ENCODE data around the gene HCN4.

DNA sequence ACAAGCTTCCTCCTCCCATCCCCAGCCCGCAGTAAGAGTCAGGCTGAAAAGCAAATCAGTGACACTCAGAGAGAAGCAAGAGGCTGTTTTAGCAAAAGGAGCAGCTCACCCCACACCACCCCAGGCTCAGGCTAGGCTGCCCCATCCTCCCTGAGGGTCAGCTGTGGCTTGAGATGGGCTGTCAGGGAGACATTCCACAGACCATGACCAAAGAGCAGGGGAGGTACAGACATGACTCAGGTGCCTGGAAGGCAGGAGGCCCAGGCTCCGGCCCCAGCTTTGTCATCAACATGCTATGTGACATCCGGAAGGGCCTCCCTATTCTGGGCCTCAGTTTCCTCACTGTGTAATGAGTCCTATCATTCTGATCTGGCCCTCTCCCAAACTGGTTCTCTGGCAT is 24.7 kb downstream of the HCN4 start:
- TF ChIP-seq, protein P1, sequence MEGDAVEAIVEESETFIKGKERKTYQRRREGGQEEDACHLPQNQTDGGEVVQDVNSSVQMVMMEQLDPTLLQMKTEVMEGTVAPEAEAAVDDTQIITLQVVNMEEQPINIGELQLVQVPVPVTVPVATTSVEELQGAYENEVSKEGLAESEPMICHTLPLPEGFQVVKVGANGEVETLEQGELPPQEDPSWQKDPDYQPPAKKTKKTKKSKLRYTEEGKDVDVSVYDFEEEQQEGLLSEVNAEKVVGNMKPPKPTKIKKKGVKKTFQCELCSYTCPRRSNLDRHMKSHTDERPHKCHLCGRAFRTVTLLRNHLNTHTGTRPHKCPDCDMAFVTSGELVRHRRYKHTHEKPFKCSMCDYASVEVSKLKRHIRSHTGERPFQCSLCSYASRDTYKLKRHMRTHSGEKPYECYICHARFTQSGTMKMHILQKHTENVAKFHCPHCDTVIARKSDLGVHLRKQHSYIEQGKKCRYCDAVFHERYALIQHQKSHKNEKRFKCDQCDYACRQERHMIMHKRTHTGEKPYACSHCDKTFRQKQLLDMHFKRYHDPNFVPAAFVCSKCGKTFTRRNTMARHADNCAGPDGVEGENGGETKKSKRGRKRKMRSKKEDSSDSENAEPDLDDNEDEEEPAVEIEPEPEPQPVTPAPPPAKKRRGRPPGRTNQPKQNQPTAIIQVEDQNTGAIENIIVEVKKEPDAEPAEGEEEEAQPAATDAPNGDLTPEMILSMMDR (IDR thresholded peaks at IDR 0.05; ENCODE audit: low read depth, low read length): no peak
- TF ChIP-seq POLR2A (IDR thresholded peaks at IDR 0.05; ENCODE audit: extremely low read depth, insufficient read length): no peak
- TF ChIP-seq, protein P2, sequence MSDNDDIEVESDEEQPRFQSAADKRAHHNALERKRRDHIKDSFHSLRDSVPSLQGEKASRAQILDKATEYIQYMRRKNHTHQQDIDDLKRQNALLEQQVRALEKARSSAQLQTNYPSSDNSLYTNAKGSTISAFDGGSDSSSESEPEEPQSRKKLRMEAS (IDR thresholded peaks at IDR 0.05; ENCODE audit: low read depth, low read length): no peak
